Umbilical cord (tissue), 2 donors: ENCODE measurements around the gene OTULIN. TPM values are rescaled to one million over a fixed set of nuclear protein-coding genes. Genes with fewer than 3 reads are reported as not detected.

Experiments
- DNase-seq: peaks from one replicate; pipeline ENCODE4 v3.0.0-alpha.2; 2015; ENCODE audit warnings: low spot score
- total RNA-seq: library from RNA; depleted of rRNA; stranded (reverse); fragments of >200 nt; gene quantifications from one replicate; pipeline ENCODE4 v1.2.3, GENCODE V29; 2014; ENCODE audit warnings: low replicate concordance; ENCODE audit not compliant: insufficient read depth

The OTULIN gene
- total RNA-seq, 1 donor from 2014 or later: 37.6 TPM

GRCh38 chr5:14668181-14668591, 3.7 kb downstream of the OTULIN start:
- no peak for DNase-seq

DNA sequence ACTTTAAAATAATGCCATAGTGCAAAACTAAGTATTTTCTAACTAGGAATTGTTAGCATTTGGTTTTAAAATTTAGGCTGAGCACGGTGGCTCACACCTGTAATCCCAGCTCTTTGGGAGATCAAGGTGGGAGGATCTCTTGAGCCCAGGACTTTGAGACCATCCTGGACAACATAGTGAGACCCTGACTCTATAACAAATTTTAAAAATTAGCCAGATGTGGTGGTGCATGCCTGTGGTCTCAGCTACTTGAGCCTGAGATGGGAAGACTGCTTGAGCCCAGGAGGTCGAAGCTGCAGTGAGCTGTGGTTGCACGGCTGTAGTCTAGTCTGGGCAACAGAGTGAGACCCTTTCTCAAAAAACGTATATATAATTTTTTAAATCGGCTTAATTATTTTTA, 4.9 kb downstream of the OTULIN start:
- DNase-seq: no peak

- no peak for DNase-seq
Observed at GRCh38 chr5:14669975-14670374, 5.5 kb downstream of the OTULIN start.

- no peak for DNase-seq
Observed at GRCh38 chr5:14671414-14671813, 6.9 kb downstream of the OTULIN start.

DNA sequence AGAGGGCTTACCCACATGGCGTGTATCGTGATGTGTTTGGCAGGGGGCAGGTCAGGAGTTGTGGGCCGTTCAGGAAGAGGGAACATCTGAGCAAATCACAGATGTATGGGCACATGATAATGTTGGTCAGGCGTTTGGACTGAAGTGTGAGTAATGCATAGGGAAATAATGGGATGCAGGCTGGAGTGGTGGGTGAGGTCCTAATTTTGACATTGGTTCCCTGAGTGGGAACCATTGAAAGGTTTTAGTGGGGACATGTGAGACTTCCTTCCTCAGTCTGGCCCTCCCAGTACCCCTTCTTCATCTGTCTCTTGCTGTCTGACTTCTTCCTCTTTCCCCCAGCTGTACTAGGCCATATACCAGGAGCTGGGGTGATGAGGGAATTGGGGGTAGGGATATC, 7.6 kb downstream of the OTULIN start:
- peak; percentile 9 for DNase-seq

- no peak for DNase-seq
Observed at GRCh38 chr5:14672484-14673394, 8.2 kb downstream of the OTULIN start.

DNA sequence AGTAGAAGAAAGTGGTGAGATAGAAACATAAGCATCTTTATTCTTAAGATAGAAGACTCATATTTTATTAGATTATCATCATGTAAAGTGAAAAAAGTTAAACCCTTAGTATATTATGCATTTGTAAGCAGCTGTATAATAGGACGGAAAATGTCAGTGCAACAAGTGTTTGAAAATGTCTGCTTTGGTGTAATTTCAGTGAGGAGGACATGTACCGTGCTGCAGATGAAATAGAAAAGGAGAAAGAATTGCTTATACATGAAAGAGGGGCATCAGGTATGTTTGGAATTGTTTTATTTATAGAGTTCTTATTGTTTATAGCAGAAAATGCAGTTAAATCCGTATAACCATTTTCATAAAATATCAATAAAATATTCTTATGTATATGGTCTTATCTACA, 8.9 kb downstream of the OTULIN start:
- DNase-seq: no peak

DNA sequence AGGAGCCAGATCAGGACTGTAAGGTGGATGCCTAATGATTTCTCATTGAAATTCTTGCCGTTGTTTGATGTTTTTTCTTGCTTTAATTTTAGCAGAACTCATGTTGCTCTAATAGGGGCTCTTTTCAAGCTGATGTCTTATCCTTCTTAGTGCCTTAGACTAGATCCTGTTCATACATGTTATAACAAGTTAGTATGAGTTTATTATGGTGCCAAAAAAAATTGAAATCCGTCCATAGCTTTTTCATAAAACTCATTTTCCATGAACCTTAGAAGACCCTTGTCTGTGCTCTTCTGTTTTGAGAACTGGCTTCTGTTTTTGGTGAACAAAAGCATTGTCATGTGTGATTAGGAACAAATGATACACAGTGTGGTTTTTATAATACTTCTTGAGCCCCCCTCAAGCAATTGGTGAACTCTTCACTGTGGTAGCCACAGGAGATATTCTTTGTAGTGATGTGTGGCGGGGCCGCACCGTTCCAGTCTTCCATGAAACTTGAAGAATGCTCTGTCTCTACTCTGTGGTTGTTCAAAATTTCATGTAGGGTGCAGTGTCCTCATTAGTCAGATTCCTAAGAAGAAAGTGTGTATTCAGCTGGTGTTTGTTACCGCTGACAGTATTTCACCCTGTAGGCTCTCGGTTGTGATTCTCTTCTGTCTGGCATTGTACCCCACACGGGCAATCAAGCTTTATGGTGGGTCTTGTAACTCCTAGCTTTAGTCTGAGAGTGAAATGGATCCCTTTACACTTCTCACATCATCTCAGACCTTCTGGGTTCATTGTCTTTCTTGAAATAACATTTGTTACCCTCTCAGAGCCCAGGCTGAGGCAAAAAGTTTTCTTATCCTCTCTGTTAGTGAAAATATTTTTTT, 10.7 kb downstream of the OTULIN start:
- no peak for DNase-seq

GRCh38 chr5:14675865-14676300, 11.4 kb downstream of the OTULIN start:
- DNase-seq: peak; percentile 23

DNA sequence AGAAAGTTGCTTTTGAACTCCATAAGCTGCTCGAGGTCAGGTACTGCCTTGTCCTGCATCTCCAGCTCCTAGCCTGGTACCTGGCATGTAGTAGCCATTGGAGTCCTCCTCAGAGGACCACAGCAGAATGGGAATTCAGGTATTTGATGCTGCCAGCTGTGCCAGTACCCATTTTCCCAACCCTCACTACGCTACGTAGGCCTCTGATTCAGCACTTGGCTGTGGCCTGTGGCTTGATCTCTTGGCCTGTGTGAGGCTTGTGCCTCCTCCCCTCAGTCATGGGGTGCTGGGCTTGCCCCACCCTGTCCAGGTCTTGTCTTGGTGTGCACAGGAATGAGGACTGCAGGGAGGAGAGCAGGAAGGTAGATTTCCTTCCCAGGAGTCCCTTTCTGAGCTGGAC, 11.8 kb downstream of the OTULIN start:
- no peak for DNase-seq

DNA sequence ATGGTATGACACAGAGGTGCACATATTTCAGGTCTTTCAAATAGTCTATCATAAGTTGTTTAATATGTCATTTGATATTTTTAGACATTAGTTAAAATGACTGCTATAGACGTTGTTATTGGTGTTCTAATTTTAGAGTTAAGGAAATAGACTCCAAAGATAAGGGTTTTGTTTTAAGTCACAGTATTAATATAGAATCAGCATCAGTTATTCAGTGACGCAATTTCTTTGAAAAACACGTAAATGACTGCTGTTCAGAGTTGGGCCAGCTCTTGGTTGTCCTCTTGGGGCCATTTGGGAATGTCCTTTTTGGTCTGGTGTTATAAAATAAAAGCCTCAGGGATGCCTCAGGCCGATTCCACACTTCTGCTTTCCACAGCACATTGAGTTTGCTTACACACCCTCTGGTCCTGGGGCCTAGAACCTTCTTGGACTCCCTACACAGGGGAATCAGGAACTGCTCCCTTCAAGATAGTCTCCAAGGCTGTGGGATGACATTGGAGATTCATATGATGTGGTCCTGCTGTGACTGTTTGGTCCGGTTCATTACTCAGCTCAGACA, 14.3 kb downstream of the OTULIN start:
- DNase-seq: no peak

- DNase-seq: no peak
Observed at GRCh38 chr5:14679595-14679994, 15.1 kb downstream of the OTULIN start.

DNA sequence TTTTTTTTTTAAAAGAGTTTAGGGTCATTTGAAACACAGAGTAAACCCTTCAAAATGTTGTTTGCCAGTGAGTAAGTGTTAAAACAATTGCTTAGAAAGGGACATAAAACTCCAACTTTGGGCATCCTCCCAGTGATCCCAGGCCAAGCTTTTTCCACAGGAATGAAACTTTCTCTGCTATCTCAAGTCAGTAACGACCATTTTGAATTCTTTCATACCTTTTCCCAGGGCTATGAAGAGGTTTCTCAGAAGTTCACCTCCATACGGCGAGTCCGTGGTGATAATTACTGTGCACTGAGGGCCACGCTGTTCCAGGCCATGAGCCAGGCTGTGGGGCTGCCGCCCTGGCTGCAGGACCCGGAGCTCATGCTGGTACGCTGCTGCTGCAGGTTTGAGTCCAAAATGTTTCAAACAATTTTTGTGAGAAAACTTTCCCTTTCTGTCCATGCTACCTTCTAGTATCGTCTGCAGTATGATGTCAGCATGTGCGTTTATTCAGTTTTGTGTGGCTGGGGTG, 16.8 kb downstream of the OTULIN start:
- no peak for DNase-seq

GRCh38 chr5:14683906-14684455, 19.5 kb downstream of the OTULIN start:
- no peak for DNase-seq

DNA sequence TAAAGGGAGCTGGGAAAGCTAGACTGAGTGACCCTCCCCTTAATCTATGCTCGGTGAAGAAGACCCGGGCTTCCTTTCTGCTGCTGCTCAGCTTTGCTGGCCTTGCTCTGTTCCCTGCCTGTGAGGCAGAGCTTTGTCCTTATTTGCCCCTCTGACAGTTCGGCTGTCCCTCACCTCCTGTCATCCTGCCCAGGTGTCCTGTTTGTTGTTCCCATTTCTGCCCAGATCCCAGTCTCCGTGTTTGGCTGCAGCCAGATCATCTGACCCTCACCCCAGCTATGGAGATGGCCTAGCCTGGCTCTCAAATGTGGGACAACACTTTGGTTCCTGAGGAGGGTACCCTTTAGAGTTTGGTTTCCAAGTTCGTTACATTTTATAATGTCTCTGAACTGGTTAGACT, 20.2 kb downstream of the OTULIN start:
- no peak for DNase-seq

DNA sequence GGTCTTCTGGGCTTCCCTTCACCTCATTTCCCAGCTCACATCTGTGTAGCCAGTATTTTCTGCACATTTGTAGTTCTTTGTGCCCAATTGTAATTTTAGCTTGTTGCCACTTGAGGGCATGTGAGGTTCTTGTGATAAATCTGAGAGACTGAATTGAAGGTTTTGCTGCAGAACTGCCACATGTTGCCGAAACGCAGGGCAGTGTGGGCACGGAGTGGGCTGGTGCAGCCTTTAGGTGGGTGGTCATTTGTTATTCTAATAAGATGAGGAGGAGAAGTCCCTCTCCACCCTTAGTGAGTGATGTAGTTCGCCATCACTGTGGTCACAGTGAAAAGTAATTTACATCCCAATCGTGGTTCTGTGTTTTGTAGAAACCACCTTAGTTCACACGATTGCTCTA, 21.2 kb downstream of the OTULIN start:
- peak; percentile 64 for DNase-seq

GRCh38 chr5:14686517-14686916, 22.0 kb downstream of the OTULIN start:
- no peak for DNase-seq

DNA sequence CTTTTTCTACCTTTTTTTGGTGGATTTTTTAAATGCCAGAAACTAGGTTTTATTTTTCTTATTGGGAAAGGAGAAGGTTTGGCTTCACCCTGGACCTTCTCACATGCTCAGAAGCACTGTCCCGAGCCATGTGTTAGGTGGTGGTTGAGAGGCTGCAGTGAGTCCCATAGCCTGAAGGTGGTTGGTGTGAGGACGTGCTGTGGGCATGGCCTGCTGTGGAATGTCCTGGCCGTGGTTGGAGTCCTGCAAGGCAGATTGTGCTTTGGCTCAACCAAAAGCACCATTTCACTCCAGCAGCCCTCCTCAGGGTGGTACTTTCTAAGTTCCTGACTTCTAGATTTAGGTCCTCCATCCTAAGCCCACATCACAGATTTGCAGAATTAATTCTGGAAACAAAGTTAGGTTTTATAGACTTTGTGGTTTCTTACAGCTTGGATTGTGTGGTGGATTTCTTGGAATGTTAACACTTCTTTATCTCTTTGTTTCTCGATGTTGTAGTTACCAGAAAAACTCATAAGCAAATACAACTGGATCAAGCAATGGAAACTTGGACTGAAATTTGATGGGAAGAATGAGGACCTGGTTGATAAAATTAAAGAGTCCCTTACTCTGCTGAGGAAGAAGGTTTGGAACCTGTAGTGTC, 22.6 kb downstream of the OTULIN start:
- no peak for DNase-seq

GRCh38 chr5:14693070-14693469, 28.6 kb downstream of the OTULIN start:
- no peak for DNase-seq

GRCh38 chr5:14695152-14695551, 30.6 kb downstream of the OTULIN start:
- no peak for DNase-seq

DNA sequence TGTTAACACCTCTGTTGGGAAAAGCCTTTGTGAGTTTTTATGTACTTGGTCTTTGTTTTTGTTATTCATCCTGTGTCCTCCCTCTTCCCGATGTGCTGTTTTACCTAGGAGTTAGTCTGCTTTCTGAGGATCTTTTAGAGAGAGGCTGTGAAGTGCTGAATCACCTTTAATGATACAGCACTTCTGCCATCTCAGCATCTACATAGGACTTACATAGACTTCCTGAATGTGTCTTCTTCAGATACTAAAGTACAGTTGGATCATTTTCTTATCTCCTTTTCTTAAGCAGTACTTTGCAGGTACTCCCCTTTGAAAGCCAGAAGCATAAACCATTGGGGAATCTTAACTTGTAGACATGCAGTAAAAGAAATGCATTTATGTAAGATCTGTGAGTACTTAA, 31.5 kb downstream of the OTULIN start:
- no peak for DNase-seq
